ENCODE data around the gene YTHDC2.
A peak's percentile ranks its signal among the peaks of the same experiment; 100 is the strongest.

YTHDC2 gene

GRCh38 chr5:113488645-113489184, 24.8 kb upstream of the YTHDC2 start:
- TF ChIP-seq CTCF (IDR thresholded peaks at IDR 0.05; ENCODE audit: control insufficient read depth, extremely low read depth, insufficient read depth): no peak
- peak overlapping the region; percentile 55 for H3K4me3 ChIP-seq (ENCODE audit: low read depth, low read length)
- no peak for DNase-seq (ENCODE audit: low read depth)

GRCh38 chr5:113489299-113489698, 24.2 kb upstream of the YTHDC2 start:
- no peak overlapping the region; the same call in 1 of the 2 replicates for H3K4me3 ChIP-seq (ENCODE audit: low read depth, low read length)
- DNase-seq (ENCODE audit: low read depth): no peak

GRCh38 chr5:113490317-113490716, 23.2 kb upstream of the YTHDC2 start:
- DNase-seq (ENCODE audit: low read depth): no peak
- H3K4me3 ChIP-seq (ENCODE audit: low read depth, low read length): no peak overlapping the region
- TF ChIP-seq CTCF (IDR thresholded peaks at IDR 0.05; ENCODE audit: control insufficient read depth, extremely low read depth, insufficient read depth): no peak

More at GRCh38 chr5:113489299-113489698, 24.2 kb upstream of the YTHDC2 start:
- TF ChIP-seq CTCF (IDR thresholded peaks at IDR 0.05; ENCODE audit: control insufficient read depth, extremely low read depth, insufficient read depth): no peak

- no peak for TF ChIP-seq CTCF (IDR thresholded peaks at IDR 0.05; ENCODE audit: control insufficient read depth, extremely low read depth, insufficient read depth)
- no peak overlapping the region for H3K4me3 ChIP-seq (ENCODE audit: low read depth, low read length)
- DNase-seq (ENCODE audit: low read depth): no peak
Measured at GRCh38 chr5:113491022-113491421, 22.5 kb upstream of the YTHDC2 start.

- H3K4me3 ChIP-seq (ENCODE audit: low read depth, low read length): no peak overlapping the region
- no peak for TF ChIP-seq CTCF (IDR thresholded peaks at IDR 0.05; ENCODE audit: control insufficient read depth, extremely low read depth, insufficient read depth)
- no peak for DNase-seq (ENCODE audit: low read depth)
Measured at GRCh38 chr5:113493446-113493845, 20.0 kb upstream of the YTHDC2 start.

- no peak overlapping the region for H3K4me3 ChIP-seq (ENCODE audit: low read depth, low read length)
- DNase-seq (ENCODE audit: low read depth): no peak
- TF ChIP-seq CTCF (IDR thresholded peaks at IDR 0.05; ENCODE audit: control insufficient read depth, extremely low read depth, insufficient read depth): no peak
Measured at GRCh38 chr5:113495422-113495841, 18.1 kb upstream of the YTHDC2 start.

- no peak for DNase-seq (ENCODE audit: low read depth)
- no peak for TF ChIP-seq CTCF (IDR thresholded peaks at IDR 0.05; ENCODE audit: control insufficient read depth, extremely low read depth, insufficient read depth)
- no peak overlapping the region for H3K4me3 ChIP-seq (ENCODE audit: low read depth, low read length)
Measured at GRCh38 chr5:113502073-113502472, 11.4 kb upstream of the YTHDC2 start.

All from LNCaP clone FGC (cell line).